ENCODE results near the gene DIO2.

Gene DIO2

DNA sequence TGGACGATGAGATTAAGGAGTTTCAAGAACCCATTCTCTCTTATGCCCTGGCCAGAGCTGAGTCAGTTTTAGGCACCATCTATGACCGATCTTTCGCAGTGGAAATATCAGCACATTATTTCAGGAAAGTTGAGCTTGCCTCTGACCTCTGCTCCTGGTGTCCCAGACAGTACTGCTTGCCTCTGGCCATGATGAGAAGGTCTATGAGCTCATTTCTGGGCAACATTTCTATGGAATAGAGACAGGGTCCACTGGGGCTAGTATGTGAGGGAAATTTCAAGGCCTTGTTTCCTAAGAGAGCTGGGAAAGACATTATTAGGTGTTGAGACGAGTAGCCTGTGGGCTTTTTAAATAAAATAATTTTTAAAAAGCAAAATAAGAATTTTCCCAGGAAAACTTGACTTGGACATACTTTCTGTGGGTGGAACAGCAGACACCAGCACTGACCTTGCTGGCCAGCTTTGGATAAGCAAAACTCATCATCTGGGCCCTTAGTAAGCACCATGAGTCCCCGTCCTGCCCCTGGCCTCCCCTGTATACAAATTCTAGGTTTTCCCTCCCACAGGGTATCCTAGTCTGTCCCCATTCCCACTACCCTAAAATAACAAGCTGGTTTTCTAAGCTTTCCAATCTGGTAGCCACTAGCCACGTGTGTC is 43.4 kb downstream of the DIO2 start:
- no peak for DNase-seq (ENCODE audit: low spot score)

- DNase-seq (ENCODE audit: low spot score), result no peak
Measured at GRCh38 chr14:80164991-80165721, 46.1 kb downstream of the DIO2 start.

- no peak for DNase-seq (ENCODE audit: low spot score)
Measured at GRCh38 chr14:80152763-80153162, 58.5 kb downstream of the DIO2 start.

DNA sequence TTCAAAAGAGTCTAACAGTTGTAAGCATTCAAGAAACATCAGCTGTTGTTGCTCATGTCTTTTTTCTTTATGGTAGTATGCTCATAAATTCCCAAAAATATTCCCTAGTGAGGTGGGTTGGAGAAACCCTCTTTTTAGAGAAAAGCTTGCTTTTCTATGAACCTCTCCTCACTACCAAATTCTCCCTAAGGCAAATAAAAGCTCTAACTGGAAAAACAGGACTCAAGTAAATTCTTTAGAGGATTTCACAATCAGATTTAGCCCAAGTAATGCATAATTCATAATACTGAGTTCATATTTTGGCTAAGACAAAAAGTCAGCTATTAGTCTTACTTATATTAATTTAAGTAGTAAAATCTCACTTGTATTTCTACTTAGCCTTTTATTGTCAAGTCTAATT is 59.1 kb downstream of the DIO2 start:
- no peak for DNase-seq (ENCODE audit: low spot score)

DNA sequence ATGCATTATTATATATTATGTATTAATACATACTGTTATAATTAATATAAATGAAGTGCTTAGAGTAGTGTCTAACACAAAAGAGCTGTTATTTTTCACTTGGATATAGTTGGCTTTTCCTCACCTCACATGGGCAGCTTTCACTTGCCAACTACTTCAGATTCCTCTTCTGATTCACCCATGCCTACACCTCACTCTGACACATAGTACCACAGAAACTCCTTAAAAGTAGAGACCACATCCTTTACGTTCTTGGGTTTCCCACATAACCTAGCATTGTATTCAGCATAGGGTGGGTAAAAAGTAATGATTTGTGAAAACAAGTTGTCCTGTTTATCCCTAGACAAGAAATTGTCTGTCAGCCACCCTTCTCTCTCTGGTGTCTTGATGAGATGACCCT is 61.0 kb downstream of the DIO2 start:
- no peak for DNase-seq (ENCODE audit: low spot score)
